Hepatocyte (in vitro differentiated cells): ENCODE results near the gene SH3GL2. TPM values are rescaled to one million over a fixed set of nuclear protein-coding genes. Genes with fewer than 3 reads are reported as not detected.

Source experiments
- DNase-seq: peaks from one replicate; pipeline ENCODE4 v3.0.0-alpha.2; 2016; ENCODE audit warnings: low spot score
- H2AFZ ChIP-seq: fragments of 200-600 bp; sonication (generic); 2 replicates; pipeline ENCODE4 v1.6.0; 2016; ENCODE audit warnings: antibody characterized with exemption, mild to moderate bottlenecking
- H3K27ac ChIP-seq: fragments of 200-600 bp; sonication (generic); 2 replicates; pipeline ENCODE4 v1.5.1; 2016; ENCODE audit warnings: mild to moderate bottlenecking
- H3K27me3 ChIP-seq: fragments of 200-600 bp; sonication (generic); 2 replicates; pipeline ENCODE4 v1.6.1; 2016
- H3K36me3 ChIP-seq: fragments of 200-600 bp; sonication (generic); replicated peaks from 2 replicates; pipeline ENCODE4 v1.5.1; 2016; ENCODE audit warnings: low read depth; ENCODE audit not compliant: insufficient read depth
- H3K4me1 ChIP-seq: fragments of 200-600 bp; sonication (generic); 2 replicates; pipeline ENCODE4 v1.5.1; 2016; ENCODE audit warnings: mild to moderate bottlenecking, moderate library complexity; ENCODE audit not compliant: insufficient read depth
- H3K4me2 ChIP-seq: fragments of 200-600 bp; sonication (generic); 2 replicates; pipeline ENCODE4 v1.6.0; 2016
- H3K4me3 ChIP-seq: fragments of 200-600 bp; sonication (generic); 2 replicates; pipeline ENCODE4 v1.5.1; 2016; ENCODE audit warnings: mild to moderate bottlenecking
- H3K79me2 ChIP-seq: fragments of 200-600 bp; sonication (generic); 2 replicates; pipeline ENCODE4 v1.6.0; 2017; ENCODE audit warnings: mild to moderate bottlenecking
- H3K9me2 ChIP-seq: fragments of 200-600 bp; sonication (generic); replicated peaks from 2 replicates; pipeline ENCODE4 v1.6.0; 2017; ENCODE audit warnings: mild to moderate bottlenecking; ENCODE audit not compliant: insufficient read depth
- H3K9me3 ChIP-seq: fragments of 200-600 bp; sonication (generic); 2 replicates; pipeline ENCODE4 v1.5.1; 2016; ENCODE audit warnings: low read depth, mild to moderate bottlenecking
- H4K20me1 ChIP-seq: fragments of 200-600 bp; sonication (generic); 2 replicates; pipeline ENCODE4 v1.6.0; 2016; ENCODE audit warnings: mild to moderate bottlenecking; ENCODE audit not compliant: insufficient read depth, poor library complexity, severe bottlenecking
- EZH2 ChIP-seq: fragments of 200-600 bp; sonication (generic); IDR thresholded peaks from 2 replicates; pipeline ENCODE4 v1.6.1; 2016; ENCODE audit warnings: antibody characterized with exemption, mild to moderate bottlenecking, borderline replicate concordance
- EZH2phosphoT487 ChIP-seq: fragments of 200-600 bp; sonication (generic); IDR thresholded peaks from one replicate; pipeline ENCODE4 v1.6.1; 2018; ENCODE audit warnings: antibody characterized with exemption, mild to moderate bottlenecking, low read depth, moderate library complexity; ENCODE audit not compliant: unreplicated experiment, severe bottlenecking
- WGBS: methylation state at CpG from one replicate; pipeline ENCODE4 v1.1.6; 2016; ENCODE audit warnings: low lambda C conversion rate; ENCODE audit errors: missing lambda C conversion rate; 5-methylcytosine and 5-hydroxymethylcytosine counted together
- polyA plus RNA-seq: library from polyadenylated mRNA; unstranded; fragments of >200 nt; fragmentation: Nextera tagmentation; extraction: Ambion mirVana; gene quantifications from 2 replicates; pipeline ENCODE4 v1.2.1, GENCODE V29; 2016
- total RNA-seq: library from RNA; depleted of rRNA; stranded (reverse); fragments of >200 nt; gene quantifications from 2 replicates; pipeline ENCODE4 v1.2.3, GENCODE V29; 2014
- TF ChIP-seq, protein P1 (sequence below): fragments of 200-600 bp; sonication (generic); IDR thresholded peaks from 2 replicates; pipeline ENCODE4 v1.5.1; 2016; ENCODE audit warnings: antibody characterized with exemption, mild to moderate bottlenecking; ENCODE audit not compliant: poor library complexity

The SH3GL2 gene
- total and polyA plus RNA-seq, 2 experiments from 2014 or later, result 2.8 to 5.8 TPM

GRCh38 chr9:17625644-17626388, 47.0 kb downstream of the SH3GL2 start:
- no peak overlapping the region for H3K4me2 ChIP-seq
- H3K9me3 ChIP-seq, result no peaks in the 10 kb centered on the region
- H3K4me3 ChIP-seq, result no peak overlapping the region
- H3K27ac ChIP-seq, result no peak overlapping the region
- H3K27me3 ChIP-seq, result peaks cover 4% of the 10 kb centered on the region
- no peaks in the 10 kb centered on the region for H3K79me2 ChIP-seq
- H2AFZ ChIP-seq, result no peak overlapping the region
- DNase-seq, result no peak
- H3K4me1 ChIP-seq, result peaks cover 2% of the 10 kb centered on the region
- 73% methylated on average over 6 of the region's 6 CpGs for WGBS
- no peaks in the 10 kb centered on the region for H4K20me1 ChIP-seq
- H3K9me2 ChIP-seq, result no peaks in the 10 kb centered on the region
- no peaks in the 10 kb centered on the region for H3K36me3 ChIP-seq
- TF ChIP-seq EZH2phosphoT487 (no peak), EZH2 (no peak)
- TF ChIP-seq, protein P1, sequence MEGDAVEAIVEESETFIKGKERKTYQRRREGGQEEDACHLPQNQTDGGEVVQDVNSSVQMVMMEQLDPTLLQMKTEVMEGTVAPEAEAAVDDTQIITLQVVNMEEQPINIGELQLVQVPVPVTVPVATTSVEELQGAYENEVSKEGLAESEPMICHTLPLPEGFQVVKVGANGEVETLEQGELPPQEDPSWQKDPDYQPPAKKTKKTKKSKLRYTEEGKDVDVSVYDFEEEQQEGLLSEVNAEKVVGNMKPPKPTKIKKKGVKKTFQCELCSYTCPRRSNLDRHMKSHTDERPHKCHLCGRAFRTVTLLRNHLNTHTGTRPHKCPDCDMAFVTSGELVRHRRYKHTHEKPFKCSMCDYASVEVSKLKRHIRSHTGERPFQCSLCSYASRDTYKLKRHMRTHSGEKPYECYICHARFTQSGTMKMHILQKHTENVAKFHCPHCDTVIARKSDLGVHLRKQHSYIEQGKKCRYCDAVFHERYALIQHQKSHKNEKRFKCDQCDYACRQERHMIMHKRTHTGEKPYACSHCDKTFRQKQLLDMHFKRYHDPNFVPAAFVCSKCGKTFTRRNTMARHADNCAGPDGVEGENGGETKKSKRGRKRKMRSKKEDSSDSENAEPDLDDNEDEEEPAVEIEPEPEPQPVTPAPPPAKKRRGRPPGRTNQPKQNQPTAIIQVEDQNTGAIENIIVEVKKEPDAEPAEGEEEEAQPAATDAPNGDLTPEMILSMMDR, result no peak

GRCh38 chr9:17627641-17628040, 48.8 kb downstream of the SH3GL2 start:
- Histone ChIP-seq H3K4me3 (no peak overlapping the region), H3K4me1 (peaks cover 2% of the 10 kb centered on the region), H4K20me1 (no peaks in the 10 kb centered on the region), H3K79me2 (no peaks in the 10 kb centered on the region), H3K4me2 (no peak overlapping the region), H2AFZ (no peak overlapping the region), H3K9me3 (no peaks in the 10 kb centered on the region), H3K27me3 (no peaks in the 10 kb centered on the region), H3K36me3 (no peaks in the 10 kb centered on the region), H3K9me2 (no peaks in the 10 kb centered on the region), H3K27ac (no peak overlapping the region)
- 69% methylated on average over 3 of the region's 3 CpGs for WGBS
- TF ChIP-seq EZH2phosphoT487 (no peak), EZH2 (no peak)
- TF ChIP-seq, protein P1, result no peak
- no peak for DNase-seq

- Histone ChIP-seq H3K36me3 (no peaks in the 10 kb centered on the region), H2AFZ (no peak overlapping the region), H3K4me1 (peaks cover 2% of the 10 kb centered on the region), H3K27ac (no peak overlapping the region), H3K4me2 (no peak overlapping the region), H3K79me2 (no peaks in the 10 kb centered on the region), H3K27me3 (no peaks in the 10 kb centered on the region), H3K4me3 (no peak overlapping the region), H4K20me1 (no peaks in the 10 kb centered on the region), H3K9me2 (no peaks in the 10 kb centered on the region), H3K9me3 (no peaks in the 10 kb centered on the region)
- DNase-seq, result no peak
- TF ChIP-seq EZH2phosphoT487 (no peak), EZH2 (no peak)
- TF ChIP-seq, protein P1, result no peak
- WGBS, result 91% methylated on average over 2 of the region's 2 CpGs
These were observed 49.8 kb downstream of the SH3GL2 start for GRCh38 chr9:17628624-17629023.

DNA sequence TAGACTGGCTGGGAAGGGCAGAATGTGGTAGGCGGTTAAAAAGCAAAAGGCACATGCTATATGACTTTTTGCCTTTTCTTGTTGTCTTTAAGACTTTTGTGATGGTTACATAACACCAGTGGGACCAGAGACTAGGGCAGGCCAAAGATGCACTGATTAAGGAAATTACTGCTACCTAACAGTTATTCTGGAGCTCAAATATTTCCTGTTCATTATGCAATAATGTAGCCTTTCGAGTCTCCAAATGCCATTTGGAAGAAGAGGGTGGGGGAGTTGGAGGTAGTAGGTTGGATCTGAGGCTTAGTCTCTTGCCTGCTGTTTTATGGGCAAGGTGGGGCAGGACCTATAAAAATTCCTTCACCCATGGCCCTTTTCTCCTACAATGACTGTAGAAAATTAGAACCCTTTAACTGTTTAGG, 51.7 kb downstream of the SH3GL2 start:
- Histone ChIP-seq H3K4me1 (peaks cover 2% of the 10 kb centered on the region), H3K9me3 (no peaks in the 10 kb centered on the region), H3K4me3 (no peak overlapping the region), H3K79me2 (no peaks in the 10 kb centered on the region), H3K9me2 (no peaks in the 10 kb centered on the region), H3K27me3 (no peaks in the 10 kb centered on the region), H4K20me1 (no peaks in the 10 kb centered on the region), H2AFZ (no peak overlapping the region), H3K4me2 (no peak overlapping the region), H3K36me3 (no peaks in the 10 kb centered on the region), H3K27ac (peak overlapping the region; percentile 43)
- DNase-seq, result no peak
- TF ChIP-seq EZH2phosphoT487 (no peak), EZH2 (no peak)
- TF ChIP-seq, protein P1, result no peak
- 56% methylated on average over 2 of the region's 2 CpGs for WGBS
